Fibroblast of villous mesenchyme (primary cell): ENCODE data around the gene FOXO6. TPM values are rescaled to one million over a fixed set of nuclear protein-coding genes. Genes with fewer than 3 reads are reported as not detected.

Source experiments
- DNase-seq: peaks from one replicate; pipeline ENCODE4 v3.0.0-alpha.2; 2010; ENCODE audit warnings: low read depth
- H3K4me3 ChIP-seq: 2 replicates; pipeline ENCODE4 v1.5.1; 2011; ENCODE audit warnings: low read depth, mild to moderate bottlenecking, low read length
- total RNA-seq: library from RNA; depleted of rRNA; stranded (reverse); fragments of >200 nt; gene quantifications from 2 replicates; pipeline ENCODE4 v1.2.3, GENCODE V29; 2012
- TF ChIP-seq, protein P1 (sequence below): IDR thresholded peaks from 2 replicates; pipeline ENCODE4 v1.5.1; 2012; ENCODE audit warnings: low read depth, mild to moderate bottlenecking, low read length; ENCODE audit not compliant: insufficient read depth

Gene FOXO6
- total RNA-seq, 1 donor, result not detected

DNA sequence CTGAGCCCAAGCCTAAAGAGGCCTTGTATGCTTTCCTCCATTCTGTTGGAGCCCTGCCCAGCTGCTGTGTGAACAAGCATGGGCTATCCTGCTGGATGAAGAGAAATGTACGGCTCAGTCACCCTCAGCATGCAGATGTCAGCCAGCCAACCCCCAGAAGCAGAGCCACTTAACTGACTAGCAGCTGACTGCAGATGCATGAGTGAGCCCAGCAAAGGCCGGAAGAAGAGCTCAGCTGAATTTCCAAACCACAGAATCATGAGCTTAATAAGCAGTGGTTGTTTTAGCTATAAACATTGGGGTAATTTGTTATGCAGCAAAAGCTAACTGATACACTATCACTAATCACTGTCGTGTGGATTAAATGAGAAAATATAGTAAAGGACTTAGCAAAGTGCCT, 39.0 kb downstream of the FOXO6 start:
- H3K4me3 ChIP-seq, result no peak overlapping the region
- TF ChIP-seq, protein P1, sequence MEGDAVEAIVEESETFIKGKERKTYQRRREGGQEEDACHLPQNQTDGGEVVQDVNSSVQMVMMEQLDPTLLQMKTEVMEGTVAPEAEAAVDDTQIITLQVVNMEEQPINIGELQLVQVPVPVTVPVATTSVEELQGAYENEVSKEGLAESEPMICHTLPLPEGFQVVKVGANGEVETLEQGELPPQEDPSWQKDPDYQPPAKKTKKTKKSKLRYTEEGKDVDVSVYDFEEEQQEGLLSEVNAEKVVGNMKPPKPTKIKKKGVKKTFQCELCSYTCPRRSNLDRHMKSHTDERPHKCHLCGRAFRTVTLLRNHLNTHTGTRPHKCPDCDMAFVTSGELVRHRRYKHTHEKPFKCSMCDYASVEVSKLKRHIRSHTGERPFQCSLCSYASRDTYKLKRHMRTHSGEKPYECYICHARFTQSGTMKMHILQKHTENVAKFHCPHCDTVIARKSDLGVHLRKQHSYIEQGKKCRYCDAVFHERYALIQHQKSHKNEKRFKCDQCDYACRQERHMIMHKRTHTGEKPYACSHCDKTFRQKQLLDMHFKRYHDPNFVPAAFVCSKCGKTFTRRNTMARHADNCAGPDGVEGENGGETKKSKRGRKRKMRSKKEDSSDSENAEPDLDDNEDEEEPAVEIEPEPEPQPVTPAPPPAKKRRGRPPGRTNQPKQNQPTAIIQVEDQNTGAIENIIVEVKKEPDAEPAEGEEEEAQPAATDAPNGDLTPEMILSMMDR, result no peak
- no peak for DNase-seq

DNA sequence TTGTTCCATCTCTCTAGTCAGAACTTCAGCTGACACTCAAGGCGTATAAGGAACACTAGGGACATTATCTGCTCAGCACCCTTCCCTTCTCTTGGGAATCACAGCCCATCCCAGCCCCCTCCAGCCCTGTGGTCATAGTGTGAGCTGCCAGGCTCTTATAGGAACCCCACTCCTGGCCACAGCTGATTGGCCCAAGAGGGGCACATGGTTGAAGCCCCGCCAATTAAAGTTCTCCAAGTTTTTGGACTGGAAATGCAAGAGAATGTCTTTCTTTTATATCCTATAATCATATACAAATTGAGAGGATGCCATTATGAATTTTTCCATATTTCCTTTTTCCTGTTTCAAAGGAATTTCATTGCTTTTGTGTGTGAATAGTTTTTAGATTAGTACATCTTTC, 40.7 kb downstream of the FOXO6 start:
- H3K4me3 ChIP-seq, result no peak overlapping the region
- DNase-seq, result no peak
- TF ChIP-seq, protein P1, result no peak

DNA sequence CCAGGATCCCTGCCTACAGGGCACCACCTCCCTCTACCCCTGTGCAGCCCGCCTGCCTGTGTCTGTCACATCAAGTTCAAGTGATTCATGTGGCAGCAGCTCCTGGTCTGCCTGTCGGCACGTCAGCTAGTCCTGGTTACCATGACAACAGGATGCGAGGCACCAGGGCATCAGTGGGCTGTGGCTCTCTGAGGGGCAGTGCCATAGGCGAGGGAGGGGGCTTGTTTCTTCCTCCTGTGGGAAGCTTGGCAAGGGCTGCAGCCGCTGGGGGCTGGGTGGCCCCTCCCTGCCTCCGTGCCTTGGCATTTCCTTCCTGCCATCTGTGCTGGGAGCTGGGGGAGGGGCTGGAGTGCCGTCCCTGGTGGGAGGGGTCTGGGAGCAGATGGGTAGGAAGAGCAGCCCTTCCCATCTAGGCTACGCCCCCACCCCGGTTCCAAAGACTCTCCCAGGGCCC, 43.1 kb downstream of the FOXO6 start:
- H3K4me3 ChIP-seq, result no peak overlapping the region
- TF ChIP-seq, protein P1, result no peak
- no peak for DNase-seq

DNA sequence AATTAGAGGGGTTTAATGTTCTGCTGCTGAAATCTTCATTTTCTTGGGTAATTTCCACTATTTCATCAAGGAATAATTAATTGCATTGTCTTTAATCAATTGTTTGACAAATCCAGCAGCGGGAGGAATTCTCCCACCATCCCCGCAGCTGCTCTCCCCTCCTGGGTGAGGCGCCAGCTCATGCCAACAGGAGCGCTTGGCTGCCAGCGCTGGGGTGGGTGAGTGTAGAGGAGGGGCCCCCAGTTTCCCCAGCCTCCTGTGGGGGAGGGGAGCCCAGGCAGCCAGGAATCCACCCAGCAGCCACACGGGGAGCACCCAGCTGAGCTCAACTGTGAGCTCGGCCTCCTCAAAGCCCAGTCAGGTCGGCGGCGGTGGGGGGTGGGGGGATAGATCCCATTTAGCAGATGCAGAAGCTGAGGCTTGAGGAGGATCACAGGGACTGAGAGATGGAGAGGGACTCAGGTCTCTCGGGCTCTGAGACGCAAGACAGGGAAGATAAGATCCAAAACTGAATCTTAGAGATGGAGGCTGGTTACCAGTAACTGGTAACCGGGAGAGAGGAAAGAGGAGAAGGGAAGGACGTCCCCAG, 46.5 kb downstream of the FOXO6 start:
- TF ChIP-seq, protein P1, result no peak
- no peak for DNase-seq
- H3K4me3 ChIP-seq, result no peak overlapping the region

DNA sequence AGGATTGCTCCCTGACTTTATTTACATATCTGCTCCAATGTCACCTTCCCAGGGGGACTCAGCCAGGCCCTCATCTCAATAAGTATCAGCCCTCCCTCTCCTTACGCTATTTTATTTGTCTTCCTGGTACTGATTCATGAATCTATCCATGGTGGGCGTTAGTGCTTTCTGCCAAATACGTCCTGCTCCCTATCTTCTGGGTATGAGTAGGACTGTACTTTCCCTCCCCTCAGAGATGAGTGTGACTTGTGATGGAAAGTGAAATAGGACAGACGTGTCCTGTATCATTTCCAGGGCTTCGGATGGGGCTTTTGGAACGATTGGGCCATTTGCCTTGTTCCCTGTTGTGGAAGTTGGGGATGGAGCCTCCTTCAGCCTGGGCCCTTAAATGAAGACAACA, 47.5 kb downstream of the FOXO6 start:
- TF ChIP-seq, protein P1, result no peak
- DNase-seq, result no peak
- H3K4me3 ChIP-seq, result no peak overlapping the region

DNA sequence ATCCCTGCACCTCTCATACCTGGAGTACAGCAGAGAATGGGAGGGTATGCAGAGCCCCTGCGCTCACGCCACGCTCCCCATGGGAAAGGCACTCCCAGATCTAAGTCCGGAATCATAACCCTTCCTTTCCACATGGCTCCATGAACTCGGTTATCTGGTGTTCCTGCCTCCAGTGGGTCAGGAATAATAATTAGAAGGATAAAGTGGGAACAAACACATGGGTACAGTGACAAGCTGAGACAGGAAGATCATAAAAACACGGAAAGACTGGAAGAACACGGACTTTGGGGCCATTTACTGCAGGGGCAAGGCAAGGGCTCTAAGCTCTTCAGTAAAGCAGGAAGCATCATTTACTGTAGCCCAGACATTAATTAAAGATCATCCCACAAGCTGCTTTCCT, 48.6 kb downstream of the FOXO6 start:
- no peak for DNase-seq
- no peak overlapping the region for H3K4me3 ChIP-seq
- TF ChIP-seq, protein P1, result no peak

DNA sequence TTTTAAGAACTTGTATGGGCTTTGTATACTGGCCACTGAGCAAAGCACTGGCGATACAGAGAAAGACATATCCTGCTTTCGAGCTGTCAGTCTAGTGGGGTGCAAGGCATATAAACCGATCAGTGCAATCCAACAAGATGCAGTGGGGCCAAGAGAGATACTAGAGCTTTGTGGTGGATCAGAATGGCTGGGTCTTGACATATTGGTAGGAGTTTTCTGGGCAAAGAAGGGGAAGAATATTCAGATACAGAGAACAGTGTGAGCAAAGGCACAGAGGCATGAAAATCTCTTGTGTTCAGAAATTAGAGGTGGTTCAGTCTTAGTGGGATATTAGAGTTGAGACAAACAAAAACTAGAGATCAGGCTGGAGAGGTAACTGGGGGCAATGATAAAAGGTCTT, 49.2 kb downstream of the FOXO6 start:
- H3K4me3 ChIP-seq, result no peak overlapping the region
- no peak for DNase-seq
- TF ChIP-seq, protein P1, result no peak
